HK-2 (cell line): ENCODE data around the gene ADD2.
"Not testable (repeated sequence)": the region's sequence is repeated elsewhere in the genome, so short reads cannot be mapped to it uniquely, and the experiment has no call there.

Experiments
- DNase-seq: peaks from one replicate; pipeline ENCODE4 v3.0.0-alpha.2; 2018; ENCODE audit not compliant: unreplicated experiment

Gene ADD2

GRCh38 chr2:70767699-70768589, at the start of gene ADD2:
Gene ADD2 (minus strand): TSS chr2:70768200. CDS start chr2:70706408, 61,792 bp downstream.
- no peak for DNase-seq

- DNase-seq, result no peak
Measured at GRCh38 chr2:70817284-70817954, 49.4 kb upstream of the ADD2 start.

GRCh38 chr2:70816726-70817125, 48.7 kb upstream of the ADD2 start:
- no peak for DNase-seq

GRCh38 chr2:70808983-70809958, 41.3 kb upstream of the ADD2 start:
- no peak for DNase-seq

GRCh38 chr2:70807828-70808118, 39.8 kb upstream of the ADD2 start:
- DNase-seq, result no peak

GRCh38 chr2:70807102-70807827, 39.3 kb upstream of the ADD2 start:
- no peak for DNase-seq

- no peak for DNase-seq
Measured at GRCh38 chr2:70806620-70807019, 38.6 kb upstream of the ADD2 start.

- no peak for DNase-seq
Measured at GRCh38 chr2:70806013-70806412, 38.0 kb upstream of the ADD2 start.

- DNase-seq, result no peak
Measured at GRCh38 chr2:70801607-70802263, 33.7 kb upstream of the ADD2 start.

GRCh38 chr2:70799706-70800105, 31.7 kb upstream of the ADD2 start:
- no peak for DNase-seq

- not testable (repeated sequence) for DNase-seq
Measured at GRCh38 chr2:70797996-70798395, 30.0 kb upstream of the ADD2 start.

GRCh38 chr2:70797506-70797905, 29.5 kb upstream of the ADD2 start:
- no peak for DNase-seq

- no peak for DNase-seq
Measured at GRCh38 chr2:70796262-70796661, 28.3 kb upstream of the ADD2 start.

GRCh38 chr2:70795164-70795995, 27.4 kb upstream of the ADD2 start:
- no peak for DNase-seq

- DNase-seq, result no peak
Measured at GRCh38 chr2:70793450-70793849, 25.4 kb upstream of the ADD2 start.

GRCh38 chr2:70790136-70790828, 22.3 kb upstream of the ADD2 start, which contains the start of gene FIGLA:
Gene FIGLA (minus strand): TSS chr2:70790643. CDS start chr2:70790638, 5 bp downstream.
- DNase-seq, result no peak

- peak; percentile 43 for DNase-seq
Measured at GRCh38 chr2:70789304-70790135, 21.5 kb upstream of the ADD2 start.

- DNase-seq, result no peak
Measured at GRCh38 chr2:70785137-70785911, 17.3 kb upstream of the ADD2 start.
